ENCODE results near the gene PAK1.

GRCh38 chr11:77302752-77303151, 171.1 kb downstream of the PAK1 start:
- TF ChIP-seq, protein P1, sequence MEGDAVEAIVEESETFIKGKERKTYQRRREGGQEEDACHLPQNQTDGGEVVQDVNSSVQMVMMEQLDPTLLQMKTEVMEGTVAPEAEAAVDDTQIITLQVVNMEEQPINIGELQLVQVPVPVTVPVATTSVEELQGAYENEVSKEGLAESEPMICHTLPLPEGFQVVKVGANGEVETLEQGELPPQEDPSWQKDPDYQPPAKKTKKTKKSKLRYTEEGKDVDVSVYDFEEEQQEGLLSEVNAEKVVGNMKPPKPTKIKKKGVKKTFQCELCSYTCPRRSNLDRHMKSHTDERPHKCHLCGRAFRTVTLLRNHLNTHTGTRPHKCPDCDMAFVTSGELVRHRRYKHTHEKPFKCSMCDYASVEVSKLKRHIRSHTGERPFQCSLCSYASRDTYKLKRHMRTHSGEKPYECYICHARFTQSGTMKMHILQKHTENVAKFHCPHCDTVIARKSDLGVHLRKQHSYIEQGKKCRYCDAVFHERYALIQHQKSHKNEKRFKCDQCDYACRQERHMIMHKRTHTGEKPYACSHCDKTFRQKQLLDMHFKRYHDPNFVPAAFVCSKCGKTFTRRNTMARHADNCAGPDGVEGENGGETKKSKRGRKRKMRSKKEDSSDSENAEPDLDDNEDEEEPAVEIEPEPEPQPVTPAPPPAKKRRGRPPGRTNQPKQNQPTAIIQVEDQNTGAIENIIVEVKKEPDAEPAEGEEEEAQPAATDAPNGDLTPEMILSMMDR (IDR thresholded peaks at IDR 0.05 in 2 of 3, conservative IDR thresholded peaks at IDR 0.05 in 1 of 3; ENCODE audit: control insufficient read depth in 2 of 3, extremely low read depth in 1 of 3, insufficient read depth in 1 of 3, low read depth in 3 of 3, low read length in 3 of 3): no peak
- TF ChIP-seq MYC (IDR thresholded peaks at IDR 0.05; ENCODE audit: insufficient read depth, insufficient read length, insufficient replicate concordance, low read length, severe bottlenecking) (no peak), EZH2 (IDR thresholded peaks at IDR 0.05; ENCODE audit: borderline replicate concordance, control insufficient read depth, low read depth, low read length) (no peak), WRNIP1 (IDR thresholded peaks at IDR 0.05; ENCODE audit: borderline replicate concordance, low read depth, low read length) (no peak)

Data from GM12878 (cell line).